GM21360 (cell line): ENCODE results near the gene ZBTB20.
"Not testable (repeated sequence)": the region's sequence is repeated elsewhere in the genome, so short reads cannot be mapped to it uniquely, and the experiment has no call there.

Experiments
- ATAC-seq: cut with Tn5 transposase; IDR thresholded peaks from one replicate; pipeline ENCODE4 v1.9.1; 2021; ENCODE audit warnings: mild to moderate bottlenecking, moderate library complexity; ENCODE audit not compliant: unreplicated experiment

Gene ZBTB20

DNA sequence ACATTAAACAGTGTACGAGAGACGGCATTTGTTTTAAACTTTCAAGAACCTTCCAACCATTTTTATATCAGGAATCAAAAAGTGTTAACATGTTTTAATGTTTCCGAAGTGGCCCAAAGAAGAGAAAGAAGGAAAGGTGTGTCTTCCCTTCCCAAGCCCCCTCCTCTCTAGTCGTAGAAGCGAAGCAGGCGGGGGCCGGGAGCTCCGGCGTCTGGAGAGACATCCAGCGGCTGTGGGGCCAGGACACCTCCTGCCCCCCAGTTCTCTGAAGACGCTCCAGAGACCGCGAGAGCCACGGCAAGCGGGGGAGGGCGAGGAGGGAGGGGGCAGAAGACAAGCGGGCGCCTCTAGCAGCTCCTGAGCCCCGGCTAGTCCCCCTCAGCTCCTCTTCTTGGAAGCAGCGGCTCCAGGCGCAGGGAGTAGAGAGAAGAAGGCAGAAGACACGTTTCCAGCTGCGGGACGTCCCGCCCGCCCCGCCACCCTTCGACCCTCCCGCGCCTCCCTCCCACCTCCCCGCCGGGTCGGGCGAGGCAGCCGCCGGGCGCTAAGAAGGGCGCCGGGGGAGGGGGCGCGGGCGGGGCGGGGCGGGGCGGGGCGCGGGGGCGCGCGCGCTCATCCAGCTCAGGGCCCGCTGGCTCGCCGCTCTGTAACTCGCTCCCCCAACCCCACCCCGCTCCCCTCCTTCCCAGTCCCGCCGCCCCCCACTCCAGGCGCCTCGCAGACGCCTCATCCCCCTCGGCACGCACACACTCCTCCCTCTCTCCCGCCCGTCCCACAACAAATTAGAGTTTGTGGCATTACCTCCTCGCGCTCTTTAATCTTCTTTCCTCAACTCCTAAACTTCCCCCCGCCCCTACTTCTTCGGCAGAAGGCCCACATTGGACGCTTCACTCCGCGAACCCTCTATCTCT, at the start of gene ZBTB20:
TSS of gene ZBTB20 (minus strand) at position 871 of the 911 bp plus-strand sequence.
- ATAC-seq, result peak; percentile 30

DNA sequence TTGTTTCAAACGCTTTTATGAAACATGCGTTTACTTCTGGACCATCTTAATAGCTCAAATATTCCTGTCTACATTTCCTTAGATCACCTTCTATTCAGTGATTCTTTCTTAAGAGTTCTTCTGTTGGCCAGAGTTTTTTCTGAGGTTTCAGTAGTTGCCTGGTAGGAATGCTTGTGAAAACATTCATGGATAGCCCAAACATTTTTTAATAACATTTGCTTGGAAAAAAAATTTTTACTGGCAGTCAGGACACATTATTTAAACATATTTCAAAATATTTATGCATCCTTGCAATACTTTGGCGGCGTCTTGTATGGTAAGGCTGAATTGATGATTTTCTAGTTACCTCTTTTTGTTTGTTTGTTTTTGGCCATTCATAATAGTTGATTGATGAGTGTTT, 47.4 kb upstream of the ZBTB20 start:
- no peak for ATAC-seq

DNA sequence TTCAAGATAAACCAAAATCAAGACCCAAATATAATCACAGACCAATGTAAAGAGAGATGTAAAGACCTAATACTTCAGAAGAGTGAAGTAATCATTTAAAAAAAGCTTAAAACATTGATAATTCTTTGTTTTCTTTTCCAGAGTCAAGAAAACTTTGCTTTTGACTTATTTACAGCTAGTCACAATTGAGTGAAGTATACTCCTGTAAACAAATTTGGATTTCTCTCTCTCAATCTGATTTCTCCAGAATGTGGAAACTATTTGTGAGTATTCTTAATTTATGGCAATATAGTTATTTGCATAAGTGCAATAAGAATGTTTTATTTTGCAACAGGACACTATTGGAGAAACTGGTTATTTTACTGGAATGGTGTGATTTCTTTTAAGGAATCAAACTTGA, 43.7 kb upstream of the ZBTB20 start:
- no peak for ATAC-seq

DNA sequence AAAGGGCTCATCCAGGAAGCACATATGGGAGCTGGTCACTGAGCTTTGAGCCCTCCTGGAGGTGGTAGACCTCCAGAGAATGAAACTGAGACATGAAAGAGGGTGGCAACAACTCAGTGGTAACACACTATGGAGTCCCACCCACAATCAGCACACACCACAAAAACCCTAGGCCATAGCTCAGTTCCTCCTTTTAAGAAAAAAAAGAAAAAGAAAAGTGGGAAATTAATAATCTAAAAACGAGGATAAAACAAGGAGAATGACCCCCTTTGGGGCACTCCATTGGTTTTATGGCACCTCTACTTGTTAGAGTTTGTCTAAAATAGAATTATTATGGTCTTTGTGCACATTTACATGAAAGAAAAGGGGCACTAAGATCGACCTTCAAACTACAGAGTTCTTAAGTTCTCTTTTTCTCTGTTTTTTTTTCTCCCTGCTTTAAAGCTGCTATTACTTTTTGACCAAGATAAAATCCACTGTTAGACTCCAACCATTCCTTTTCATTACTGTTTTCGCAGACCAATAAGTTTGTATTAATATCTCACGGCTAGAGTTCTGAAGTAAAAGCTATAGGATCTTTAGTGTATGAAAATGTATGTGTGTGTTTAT, 40.2 kb upstream of the ZBTB20 start:
- peak; percentile 100 for ATAC-seq

DNA sequence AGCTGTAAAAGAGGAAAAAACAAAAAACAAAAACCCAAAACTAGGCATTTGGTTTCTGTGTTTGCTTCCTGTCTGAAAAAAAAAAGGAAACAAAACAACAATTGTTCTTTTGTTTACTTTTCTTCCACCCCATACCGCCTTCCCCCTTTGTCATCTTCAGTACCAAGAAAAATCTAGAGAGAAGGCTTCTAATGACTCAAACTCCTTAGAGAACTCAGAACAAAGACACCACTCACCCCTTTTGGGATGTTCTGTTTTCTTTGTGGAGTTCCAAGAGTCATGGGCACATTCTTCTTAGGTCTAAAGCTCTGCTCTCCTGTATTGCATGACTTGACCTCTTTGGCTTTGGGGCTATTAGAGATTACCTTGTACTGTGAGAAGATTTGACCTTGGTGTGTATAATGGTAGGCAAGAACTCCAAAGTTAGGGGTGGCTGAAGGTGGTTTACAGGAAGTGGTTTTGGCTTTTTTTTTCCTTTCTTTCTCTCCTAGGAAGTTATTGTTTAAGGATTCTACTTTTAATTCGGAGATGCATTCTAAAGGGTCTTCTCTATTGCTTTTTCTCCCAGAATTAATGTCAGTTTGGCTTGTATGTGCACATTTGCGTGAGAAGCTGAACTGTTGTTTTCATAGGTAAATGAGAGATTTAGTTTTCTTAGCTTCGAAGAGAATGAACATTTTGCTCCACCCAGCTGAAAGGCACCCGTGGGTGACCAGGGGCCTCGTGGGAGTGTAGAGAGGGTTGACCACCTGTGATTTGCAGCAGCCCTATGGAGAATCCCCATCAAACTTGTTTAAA, 39.5 kb upstream of the ZBTB20 start:
- peak; percentile 27 for ATAC-seq

DNA sequence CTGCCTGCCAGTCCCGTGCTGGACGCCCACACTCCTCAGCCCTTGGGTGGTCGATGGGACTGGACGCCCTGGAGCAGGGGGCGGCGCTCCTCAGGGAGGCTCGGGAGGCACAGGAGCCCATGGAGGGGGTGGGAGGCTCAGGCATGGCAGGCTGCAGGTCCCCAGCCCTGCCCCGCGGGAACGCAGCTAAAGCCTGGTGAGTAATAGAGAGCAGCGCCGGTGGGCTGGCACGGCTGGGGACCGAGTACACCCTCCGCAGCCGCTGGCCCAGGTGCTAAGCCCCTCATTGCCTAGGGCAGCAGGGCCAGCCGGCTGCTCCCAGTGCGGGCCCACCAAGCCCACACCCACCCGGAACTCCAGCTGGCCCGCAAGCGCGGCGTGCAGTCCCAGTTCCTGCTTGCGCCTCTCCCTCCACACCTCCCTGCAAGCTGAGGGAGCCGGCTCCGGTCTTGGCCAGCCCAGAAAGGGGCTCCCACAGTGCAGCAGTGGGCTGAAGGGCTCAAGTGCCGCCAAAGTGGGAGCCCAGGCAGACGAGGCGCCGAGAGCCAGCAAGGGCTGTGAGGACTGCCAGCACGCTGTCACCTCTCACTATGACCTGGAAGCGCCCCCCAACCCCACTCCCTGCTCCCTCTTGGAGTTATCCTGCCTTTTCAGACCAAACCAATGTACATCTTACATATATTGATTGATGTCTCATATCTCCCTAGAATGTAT, 37.9 kb upstream of the ZBTB20 start:
- not testable (repeated sequence) for ATAC-seq

DNA sequence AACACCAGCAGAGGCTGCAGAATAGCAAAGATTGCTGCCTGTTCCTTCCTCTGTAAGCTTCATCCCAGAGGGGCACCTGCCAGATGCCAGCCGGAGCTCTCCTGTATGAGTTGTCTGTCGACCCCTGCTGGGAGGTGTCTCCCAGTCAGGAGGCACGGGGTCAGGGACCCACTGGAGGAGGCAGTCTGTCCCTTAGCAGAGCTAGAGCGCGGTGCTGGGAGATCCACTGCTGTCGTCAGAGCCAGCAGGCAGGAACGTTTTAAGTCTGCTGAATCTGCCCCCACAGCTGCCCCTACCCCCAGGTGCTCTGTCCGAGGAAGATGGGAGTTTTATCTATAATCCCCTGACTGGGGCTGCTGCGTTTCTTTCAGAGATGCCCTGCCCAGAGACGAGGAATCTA, 31.8 kb upstream of the ZBTB20 start:
- not testable (repeated sequence) for ATAC-seq

DNA sequence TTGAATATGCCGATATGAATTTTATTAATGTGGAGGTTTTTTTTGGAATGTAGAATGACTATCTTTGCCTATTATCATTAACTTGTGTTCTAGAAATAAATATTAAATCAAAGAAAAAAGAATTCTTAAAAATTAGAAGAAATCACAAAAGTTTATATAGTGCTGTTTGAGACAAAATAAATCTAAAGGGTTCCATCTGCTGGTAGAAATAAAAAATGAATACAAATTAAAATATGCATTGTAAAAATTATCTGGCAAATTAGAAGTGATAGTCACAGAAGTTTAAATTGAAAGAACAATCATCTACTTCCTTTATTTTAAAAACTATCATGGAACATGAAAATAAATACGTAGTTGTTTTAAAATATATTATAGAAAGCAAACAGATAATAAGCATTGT, 22.7 kb upstream of the ZBTB20 start:
- ATAC-seq, result no peak

DNA sequence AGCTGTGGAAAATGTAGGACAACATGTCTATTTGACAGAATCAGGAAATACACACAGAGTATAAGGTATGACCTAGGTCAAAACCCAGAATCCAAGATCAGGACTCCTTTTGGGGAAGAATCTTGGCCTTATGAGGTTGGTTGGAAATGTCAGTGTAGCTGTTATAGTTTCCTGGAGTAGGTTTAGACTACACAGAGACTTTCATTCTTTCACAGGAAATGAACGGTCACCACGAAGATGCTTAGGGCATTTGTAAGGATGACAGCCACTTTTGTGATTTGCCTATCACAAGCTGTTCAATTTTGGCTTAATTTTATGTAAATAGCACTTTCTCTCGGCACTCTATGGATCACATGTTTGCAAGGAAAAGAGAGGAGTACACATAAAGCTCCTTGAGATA, 18.6 kb upstream of the ZBTB20 start:
- no peak for ATAC-seq

DNA sequence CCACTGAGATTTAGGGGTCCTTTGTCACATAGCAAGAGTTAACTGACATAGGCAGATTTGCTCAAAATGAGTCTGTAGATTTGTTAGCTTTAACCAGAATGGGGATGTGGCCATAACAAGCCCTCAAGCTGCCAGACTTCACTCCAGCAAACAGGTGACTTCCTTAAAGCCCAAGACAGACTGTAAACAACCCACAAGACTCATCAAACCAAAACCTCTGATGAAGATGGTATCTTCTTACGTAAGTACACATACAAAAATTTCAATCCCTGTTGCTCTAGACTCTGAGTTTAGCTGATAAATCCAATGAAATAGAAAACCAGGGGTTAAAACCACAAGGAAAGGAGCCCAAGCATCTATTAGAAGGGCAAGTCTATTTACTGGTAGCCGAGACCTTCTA, 18.2 kb upstream of the ZBTB20 start:
- no peak for ATAC-seq

DNA sequence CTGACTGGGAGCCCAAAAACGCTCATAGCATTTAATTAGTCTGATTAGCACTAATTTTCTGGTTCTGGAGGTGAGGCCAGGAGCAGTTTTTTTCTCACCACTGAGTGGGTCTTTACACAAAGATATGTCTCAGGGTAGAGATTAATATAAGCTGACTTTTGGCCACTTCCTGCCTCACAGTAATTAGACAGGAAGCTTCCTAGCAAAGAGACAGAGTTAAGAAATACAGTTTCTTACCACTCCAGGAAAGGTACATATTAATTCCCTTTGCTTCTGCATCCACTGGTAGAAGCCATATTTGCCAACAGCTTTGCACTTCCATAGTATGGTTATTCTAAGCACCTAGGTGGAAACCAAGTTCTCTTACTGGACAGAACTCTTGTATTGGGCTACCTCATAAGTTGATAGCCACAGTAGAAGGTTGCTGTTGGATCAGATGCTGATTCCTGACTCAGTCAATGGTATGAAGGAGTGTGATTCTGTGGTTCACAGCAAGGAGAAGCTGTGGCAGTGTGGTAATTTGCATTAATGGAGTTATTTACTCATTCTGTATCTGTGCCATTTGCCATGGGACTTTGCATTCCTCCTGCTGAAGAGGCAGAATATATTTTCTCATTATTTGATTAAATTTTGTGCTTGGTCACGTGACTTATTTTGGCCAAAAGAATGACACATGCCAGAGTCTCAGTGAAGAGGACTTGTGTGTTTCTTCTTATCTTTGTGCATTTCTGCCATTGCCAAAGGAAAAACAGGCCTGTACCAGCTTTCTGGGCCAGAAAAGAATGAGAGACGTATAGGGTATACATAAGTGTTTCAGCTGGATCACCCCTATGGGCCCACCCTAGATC, 17.5 kb upstream of the ZBTB20 start:
- no peak for ATAC-seq

DNA sequence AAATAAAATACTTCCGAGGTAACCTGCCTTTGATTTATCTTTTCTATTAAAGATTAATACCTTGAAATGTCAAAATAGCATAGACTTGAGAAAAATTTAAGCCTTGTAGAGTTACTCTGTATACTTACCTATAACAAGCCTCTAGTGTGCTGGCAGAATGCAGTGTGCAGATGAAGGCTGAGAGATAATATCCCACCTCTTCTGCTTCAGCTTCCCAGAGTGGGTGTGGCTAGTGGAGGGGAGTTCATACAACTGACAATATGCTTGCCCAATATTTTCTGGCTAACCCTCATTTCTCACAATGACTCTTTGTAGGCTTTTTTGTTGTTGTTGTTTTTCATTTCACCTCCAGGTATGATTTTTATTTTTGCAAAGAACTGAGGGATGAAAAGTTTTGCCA, 15.7 kb upstream of the ZBTB20 start:
- no peak for ATAC-seq

DNA sequence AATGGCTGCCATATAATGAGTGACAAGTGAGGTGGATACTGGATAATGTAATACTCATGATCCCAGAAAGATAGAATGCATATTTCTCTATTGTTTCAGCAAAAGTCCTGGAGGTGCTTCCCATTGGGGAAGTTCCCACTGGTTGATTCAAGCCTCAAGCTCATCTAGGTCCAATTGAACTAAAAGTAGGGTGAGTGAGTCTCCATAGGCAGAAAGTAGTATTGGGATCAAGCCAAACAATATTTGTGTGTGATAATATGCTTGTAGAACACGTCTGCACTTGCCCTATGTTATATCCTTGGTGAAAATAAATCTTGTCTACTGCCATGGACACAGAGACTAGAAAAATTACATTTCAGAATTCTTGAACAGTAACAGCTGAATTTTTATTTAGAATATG, 14.8 kb upstream of the ZBTB20 start:
- no peak for ATAC-seq

DNA sequence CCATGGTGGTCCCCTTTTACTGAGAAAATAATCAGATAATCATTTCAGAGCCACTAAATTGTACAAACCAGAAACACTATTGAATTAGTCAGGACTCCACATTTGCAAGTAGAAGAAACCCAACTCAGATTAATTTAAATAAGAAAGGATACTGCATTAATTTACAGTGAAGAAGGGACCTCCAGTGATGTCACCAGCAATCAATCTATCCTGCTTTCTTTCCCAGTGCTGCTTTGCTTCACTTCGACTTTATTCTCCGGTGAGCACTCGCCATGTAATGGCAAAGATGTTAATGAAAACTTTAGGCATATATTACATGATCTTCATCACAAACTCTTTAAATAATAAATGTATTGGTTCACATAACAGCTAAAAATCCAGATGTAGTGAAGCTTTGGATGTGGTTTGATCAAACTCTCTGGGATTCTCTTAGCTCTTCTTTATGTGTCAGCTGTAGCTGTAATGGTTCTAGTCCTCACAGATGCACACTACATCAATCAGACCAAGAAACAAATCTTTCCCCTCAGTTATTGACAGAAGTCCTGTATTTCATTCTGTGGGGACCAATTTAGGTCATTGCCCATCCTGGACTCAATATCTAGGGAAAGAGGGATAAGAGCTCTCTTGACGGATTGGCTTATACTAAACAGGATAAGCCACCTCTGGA, 14.2 kb upstream of the ZBTB20 start:
- ATAC-seq, result no peak

DNA sequence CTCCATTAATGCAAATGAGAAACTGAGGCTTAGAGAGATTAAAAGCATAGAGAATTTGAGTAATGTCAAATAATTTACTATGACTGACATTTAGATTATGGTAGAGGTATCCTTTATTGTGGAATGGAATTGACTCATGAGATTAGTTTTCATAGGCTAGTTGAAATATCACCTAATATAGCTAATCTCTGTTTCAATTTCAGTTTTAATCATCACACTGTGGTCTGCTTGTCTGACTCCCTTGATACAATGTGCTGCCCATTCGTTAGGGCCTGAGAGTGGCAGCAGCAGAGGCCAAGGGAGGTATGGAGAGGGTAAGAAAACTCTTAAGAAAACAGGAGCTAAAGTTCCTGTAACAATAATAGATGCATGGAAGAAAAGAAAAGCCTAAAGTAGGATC, 13.2 kb upstream of the ZBTB20 start:
- peak; percentile 97 for ATAC-seq

DNA sequence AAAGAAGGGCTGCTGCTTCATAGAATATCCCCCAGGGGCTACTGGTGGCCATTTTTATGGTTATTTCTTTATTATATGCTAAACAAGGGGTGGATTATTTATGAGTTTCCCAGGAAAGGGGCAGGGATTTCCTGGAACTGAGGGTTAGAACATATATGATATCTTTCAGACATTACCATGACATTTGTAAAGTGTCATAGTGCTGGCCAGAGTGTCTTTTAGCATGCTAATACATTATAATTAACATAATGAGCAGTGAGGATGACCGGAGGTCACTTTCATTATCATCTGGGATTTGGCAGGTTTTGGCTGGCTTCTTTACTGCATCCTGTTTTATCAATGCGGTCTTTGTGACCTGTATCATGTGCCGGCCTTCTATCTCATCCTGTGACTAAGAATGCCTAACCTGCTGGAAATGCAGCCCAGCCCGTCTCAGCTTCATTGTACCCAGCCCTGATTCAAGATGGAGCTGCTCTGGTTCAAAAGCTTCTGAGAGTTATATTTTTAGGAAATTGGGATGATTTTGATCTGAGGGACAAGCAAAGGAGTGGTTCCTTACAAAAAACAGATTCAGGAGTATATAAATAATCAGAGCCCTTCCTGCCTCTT, 9.1 kb upstream of the ZBTB20 start:
- ATAC-seq, result no peak

DNA sequence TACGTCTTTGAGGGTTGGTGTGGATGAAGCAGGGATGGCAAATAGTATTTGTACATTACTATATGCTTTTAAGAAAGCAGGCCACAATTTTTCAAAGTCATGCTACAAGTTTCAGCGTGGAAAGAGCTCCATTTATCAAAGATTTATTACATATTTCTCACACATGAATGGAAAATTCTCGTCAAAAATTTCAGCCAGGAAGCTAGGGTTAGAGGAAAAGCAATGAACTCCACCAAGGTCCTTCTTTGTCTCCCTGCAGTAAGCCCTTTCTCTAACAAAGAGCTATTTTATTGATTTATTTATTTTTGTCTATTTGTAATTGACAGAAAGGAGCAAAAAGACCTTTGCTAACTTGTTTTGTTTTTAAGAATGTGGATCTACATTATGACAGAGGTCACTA, 7.5 kb upstream of the ZBTB20 start:
- ATAC-seq, result no peak

DNA sequence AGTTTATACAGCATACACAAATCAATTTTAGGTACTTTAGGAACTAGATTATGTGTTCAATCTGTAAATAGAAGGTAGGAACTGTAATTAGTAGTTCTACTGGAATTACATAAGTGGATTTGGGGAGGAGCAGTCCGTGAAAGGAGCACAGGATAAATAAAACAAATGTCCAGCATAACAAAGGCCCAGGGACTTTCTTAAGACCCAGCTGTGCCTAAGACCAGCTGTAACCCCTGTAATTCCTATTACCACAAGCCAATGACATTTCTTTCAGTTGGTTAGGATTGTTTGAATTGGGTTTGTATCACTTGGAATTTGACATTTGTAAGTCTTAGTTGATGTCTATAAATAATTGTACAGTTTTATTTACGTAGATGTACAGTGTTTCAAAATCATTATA, 4.8 kb upstream of the ZBTB20 start:
- ATAC-seq, result no peak

DNA sequence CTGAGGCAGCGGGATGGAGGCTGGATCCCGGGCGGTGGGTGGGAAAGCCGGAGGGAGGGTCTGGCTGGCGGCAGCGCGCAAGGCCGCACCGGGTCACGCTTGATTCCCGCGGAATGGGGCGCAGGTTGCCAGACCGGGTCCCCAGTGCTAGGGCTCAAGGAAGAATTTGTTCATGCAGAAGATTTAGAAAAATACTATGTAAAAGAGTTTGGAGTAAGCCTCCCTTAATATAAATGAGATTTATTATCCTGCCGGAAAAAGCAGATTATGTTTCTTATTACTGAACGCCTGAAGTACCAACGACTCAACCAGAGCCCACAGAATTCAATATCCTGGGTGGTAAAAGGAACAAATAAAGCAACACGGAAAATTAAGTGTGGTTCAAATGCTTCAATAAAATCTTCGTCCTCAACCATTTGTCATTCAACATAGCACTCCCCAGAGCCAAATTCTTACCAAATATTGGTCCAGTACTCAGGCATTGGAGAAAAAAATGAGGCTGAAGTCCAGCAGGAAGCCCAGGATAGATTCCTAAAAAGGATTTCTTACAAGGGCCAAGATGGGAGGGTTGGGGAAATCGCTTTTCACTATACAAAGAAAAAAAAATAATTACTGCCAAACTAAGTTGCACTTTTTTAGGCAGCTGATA, 1.2 kb upstream of the ZBTB20 start:
- no peak for ATAC-seq
